SU-DHL-6 (cell line): ENCODE measurements around the gene UTP14C.

Experiments
- H2AFZ ChIP-seq: fragments of 200-600 bp; sonication (generic); 2 replicates; pipeline ENCODE4 v1.6.1; 2014; ENCODE audit warnings: low read depth, mild to moderate bottlenecking, moderate library complexity, mixed read lengths, antibody characterized with exemption, low read length; ENCODE audit not compliant: severe bottlenecking
- H3F3A ChIP-seq: fragments of 200-600 bp; shearing (Covaris generic); 2 replicates; pipeline ENCODE4 v1.6.0; 2016; ENCODE audit warnings: antibody characterized with exemption, mild to moderate bottlenecking; ENCODE audit not compliant: insufficient read depth
- H3K27ac ChIP-seq: fragments of 200-600 bp; sonication (generic); 2 replicates; pipeline ENCODE4 v1.5.1; 2016; ENCODE audit warnings: low read depth, mild to moderate bottlenecking, low read length, moderate library complexity, mixed read lengths
- H3K27me3 ChIP-seq: fragments of 200-600 bp; sonication (generic), shearing (Covaris generic); 2 replicates; pipeline ENCODE4 v1.6.0; 2014; ENCODE audit warnings: mild to moderate bottlenecking, low read length
- H3K36me3 ChIP-seq: fragments of 200-600 bp; sonication (generic); 2 replicates; pipeline ENCODE4 v1.6.1; 2014; ENCODE audit warnings: mild to moderate bottlenecking, low read length, mixed read lengths
- H3K4me2 ChIP-seq: fragments of 300-600, 200-600 bp; shearing (Covaris generic), sonication (generic); 2 replicates; pipeline ENCODE4 v1.6.0; 2014; ENCODE audit warnings: low read length, low read depth, mild to moderate bottlenecking; ENCODE audit not compliant: poor library complexity, severe bottlenecking
- H3K4me3 ChIP-seq: fragments of 200-600 bp; sonication (generic); 2 replicates; pipeline ENCODE4 v1.5.1; 2014; ENCODE audit warnings: antibody characterized with exemption, low read length, mild to moderate bottlenecking, mixed read lengths; ENCODE audit not compliant: insufficient read depth, poor library complexity, severe bottlenecking
- H3K79me2 ChIP-seq: fragments of 200-600 bp; sonication (generic); 2 replicates; pipeline ENCODE4 v1.6.1; 2014; ENCODE audit warnings: mild to moderate bottlenecking, low read length, moderate library complexity; ENCODE audit not compliant: insufficient read depth
- H3K9ac ChIP-seq: fragments of 200-600 bp; sonication (generic); 2 replicates; pipeline ENCODE4 v1.7.0; 2014; ENCODE audit warnings: mild to moderate bottlenecking, low read length
- H3K9me2 ChIP-seq: fragments of 200-600 bp; sonication (generic); replicated peaks from 2 replicates; pipeline ENCODE4 v1.6.1; 2014; ENCODE audit warnings: low read length; ENCODE audit not compliant: insufficient read depth
- H3K9me3 ChIP-seq: fragments of 200-600 bp; sonication (generic); 2 replicates; pipeline ENCODE4 v1.6.1; 2014; ENCODE audit warnings: low read length, mixed read lengths; ENCODE audit not compliant: insufficient read depth
- H4K20me1 ChIP-seq: fragments of 200-600 bp; sonication (generic); 2 replicates; pipeline ENCODE4 v1.6.1; 2014; ENCODE audit warnings: low read depth, mild to moderate bottlenecking, antibody characterized with exemption, low read length, moderate library complexity, mixed read lengths
- EZH2phosphoT487 ChIP-seq: fragments of 200-600 bp; sonication (generic), shearing (Covaris generic); conservative IDR thresholded peaks from 2 replicates; pipeline ENCODE4 v1.6.1; 2018; ENCODE audit warnings: mild to moderate bottlenecking, antibody characterized with exemption, low read length, moderate library complexity, mixed read lengths
- TF ChIP-seq, protein P1 (sequence below): fragments of 200-600 bp; sonication (generic); IDR thresholded peaks from one replicate; pipeline ENCODE4 v1.5.1; 2017; ENCODE audit warnings: antibody characterized with exemption, mild to moderate bottlenecking, low read length, moderate library complexity; ENCODE audit not compliant: insufficient read depth, poor library complexity, severe bottlenecking

Gene UTP14C

DNA sequence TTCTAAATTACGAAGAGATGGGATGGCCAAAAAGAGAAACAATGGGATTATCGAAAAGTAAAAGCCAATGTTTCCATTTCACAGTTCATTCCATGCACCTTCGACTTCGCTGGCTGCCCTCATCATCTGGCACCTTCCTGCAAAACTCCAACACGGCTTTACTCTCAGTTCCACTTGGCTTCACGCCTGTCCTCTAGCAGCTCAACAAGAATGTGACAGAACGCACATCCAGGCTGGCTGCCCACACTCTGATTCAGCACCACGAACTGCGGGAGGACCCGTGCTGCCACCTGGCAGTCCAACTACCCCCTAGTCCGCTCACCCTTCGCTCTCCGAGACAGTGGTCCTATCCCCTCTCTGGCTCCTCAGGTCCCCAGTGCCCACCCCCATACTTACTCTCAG is 25.0 kb upstream of the UTP14C start:
- H3K4me2 ChIP-seq, result no peak overlapping the region
- no peak for TF ChIP-seq EZH2phosphoT487
- TF ChIP-seq, protein P1, sequence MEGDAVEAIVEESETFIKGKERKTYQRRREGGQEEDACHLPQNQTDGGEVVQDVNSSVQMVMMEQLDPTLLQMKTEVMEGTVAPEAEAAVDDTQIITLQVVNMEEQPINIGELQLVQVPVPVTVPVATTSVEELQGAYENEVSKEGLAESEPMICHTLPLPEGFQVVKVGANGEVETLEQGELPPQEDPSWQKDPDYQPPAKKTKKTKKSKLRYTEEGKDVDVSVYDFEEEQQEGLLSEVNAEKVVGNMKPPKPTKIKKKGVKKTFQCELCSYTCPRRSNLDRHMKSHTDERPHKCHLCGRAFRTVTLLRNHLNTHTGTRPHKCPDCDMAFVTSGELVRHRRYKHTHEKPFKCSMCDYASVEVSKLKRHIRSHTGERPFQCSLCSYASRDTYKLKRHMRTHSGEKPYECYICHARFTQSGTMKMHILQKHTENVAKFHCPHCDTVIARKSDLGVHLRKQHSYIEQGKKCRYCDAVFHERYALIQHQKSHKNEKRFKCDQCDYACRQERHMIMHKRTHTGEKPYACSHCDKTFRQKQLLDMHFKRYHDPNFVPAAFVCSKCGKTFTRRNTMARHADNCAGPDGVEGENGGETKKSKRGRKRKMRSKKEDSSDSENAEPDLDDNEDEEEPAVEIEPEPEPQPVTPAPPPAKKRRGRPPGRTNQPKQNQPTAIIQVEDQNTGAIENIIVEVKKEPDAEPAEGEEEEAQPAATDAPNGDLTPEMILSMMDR, result no peak
- H4K20me1 ChIP-seq, result no peaks in the 10 kb centered on the region
- no peak overlapping the region for H3K9ac ChIP-seq
- H3K27me3 ChIP-seq, result no peaks in the 10 kb centered on the region
- no peak overlapping the region for H2AFZ ChIP-seq
- H3K9me3 ChIP-seq, result no peaks in the 10 kb centered on the region
- no peak overlapping the region for H3K27ac ChIP-seq
- H3K4me3 ChIP-seq, result no peak overlapping the region
- H3K9me2 ChIP-seq, result no peaks in the 10 kb centered on the region
- H3F3A ChIP-seq, result no peaks in the 10 kb centered on the region
- no peaks in the 10 kb centered on the region for H3K36me3 ChIP-seq
- H3K79me2 ChIP-seq, result no peaks in the 10 kb centered on the region

DNA sequence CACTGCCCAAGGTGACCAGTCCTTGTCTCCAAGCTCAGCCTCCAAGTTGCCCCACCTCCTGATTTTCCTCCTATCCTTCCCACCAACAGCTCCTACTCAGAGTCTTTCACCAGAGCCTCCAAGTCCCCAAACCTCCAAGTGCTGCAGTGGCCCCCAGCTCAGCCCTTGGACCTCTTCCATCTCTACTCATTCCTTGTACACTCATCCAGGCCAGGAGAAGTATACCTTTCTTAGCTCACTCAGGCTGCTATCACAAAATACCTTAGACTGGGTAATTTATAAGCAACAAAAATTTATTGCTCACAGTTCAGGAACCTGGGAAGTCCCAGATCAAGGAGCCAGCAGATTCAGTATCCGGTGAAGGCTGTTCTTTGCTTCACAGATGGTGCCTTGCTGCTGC is 24.6 kb upstream of the UTP14C start:
- H3K9me3 ChIP-seq, result no peaks in the 10 kb centered on the region
- H3K36me3 ChIP-seq, result no peaks in the 10 kb centered on the region
- no peaks in the 10 kb centered on the region for H4K20me1 ChIP-seq
- no peak for TF ChIP-seq EZH2phosphoT487
- TF ChIP-seq, protein P1, result no peak
- H3K27ac ChIP-seq, result no peak overlapping the region
- H3K9me2 ChIP-seq, result no peaks in the 10 kb centered on the region
- H3K4me2 ChIP-seq, result no peak overlapping the region
- no peak overlapping the region for H3K9ac ChIP-seq
- no peaks in the 10 kb centered on the region for H3K27me3 ChIP-seq
- H2AFZ ChIP-seq, result no peak overlapping the region
- H3K4me3 ChIP-seq, result no peak overlapping the region
- H3F3A ChIP-seq, result no peaks in the 10 kb centered on the region
- H3K79me2 ChIP-seq, result no peaks in the 10 kb centered on the region

DNA sequence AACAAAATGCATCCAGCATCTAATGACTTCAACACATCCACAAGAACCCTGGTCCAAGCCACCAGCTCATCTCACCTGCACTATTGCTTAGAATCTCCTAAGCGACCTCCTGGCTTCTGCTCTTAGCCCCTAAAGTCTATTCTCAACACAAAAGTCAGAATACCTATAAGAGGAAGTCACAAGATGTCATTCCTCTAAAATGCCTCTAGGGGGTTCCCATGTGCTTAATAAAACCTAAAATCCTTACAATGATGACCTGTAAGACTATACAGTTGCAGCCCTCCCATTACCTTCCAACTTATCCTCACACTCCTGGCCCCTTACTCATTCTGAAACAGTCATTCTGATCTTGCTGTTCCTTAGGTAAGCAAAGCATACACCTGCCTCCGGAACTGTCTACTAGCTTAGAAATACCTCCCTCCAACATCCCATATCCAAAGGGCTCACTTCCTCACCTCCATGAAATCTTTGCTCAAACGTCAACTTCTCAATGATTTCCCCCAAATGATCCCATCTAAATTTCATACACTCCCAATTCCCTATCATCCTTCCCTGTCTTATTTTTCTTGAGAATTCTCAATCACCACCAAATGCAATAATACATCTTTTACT is 23.3 kb upstream of the UTP14C start:
- Histone ChIP-seq H3K4me2 (no peak overlapping the region), H2AFZ (no peak overlapping the region), H3K9me2 (no peaks in the 10 kb centered on the region), H3K9ac (no peak overlapping the region), H3K79me2 (no peaks in the 10 kb centered on the region), H3F3A (no peaks in the 10 kb centered on the region), H3K27me3 (no peaks in the 10 kb centered on the region), H3K9me3 (no peaks in the 10 kb centered on the region), H3K36me3 (no peaks in the 10 kb centered on the region), H4K20me1 (no peaks in the 10 kb centered on the region), H3K27ac (no peak overlapping the region), H3K4me3 (no peak overlapping the region)
- TF ChIP-seq, protein P1, result peak; percentile 44
- TF ChIP-seq EZH2phosphoT487, result no peak
